GM21367 (cell line): ENCODE data around the gene PTTG1IP2.

ENCODE experiments used
- ATAC-seq: cut with Tn5 transposase; IDR thresholded peaks from one replicate; pipeline ENCODE4 v1.9.1; 2021; ENCODE audit not compliant: unreplicated experiment

Gene PTTG1IP2

GRCh38 chr7:90474284-90475210 is 5.1 kb downstream of the PTTG1IP2 start:
- ATAC-seq = no peak

- no peak for ATAC-seq
Observed at GRCh38 chr7:90483251-90483650, 13.8 kb downstream of the PTTG1IP2 start.

DNA sequence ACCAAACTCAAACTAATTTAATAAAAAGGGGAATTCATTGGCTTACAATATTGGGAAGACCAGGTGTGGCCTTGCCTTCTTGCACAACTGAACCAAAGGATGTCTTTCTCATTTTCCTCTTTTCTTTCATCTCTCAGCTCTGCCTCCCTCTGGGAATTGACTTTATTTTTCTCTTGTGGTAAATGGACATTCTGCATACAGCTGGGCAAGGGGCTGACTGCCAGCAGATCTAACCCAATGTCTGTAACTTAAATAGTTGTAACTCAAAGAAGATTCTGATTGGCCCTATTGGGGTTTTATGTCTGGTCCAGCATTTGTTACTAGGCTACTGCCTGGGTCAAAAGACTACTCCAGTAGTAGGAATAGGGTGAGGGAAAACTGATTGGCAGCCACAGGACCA is 15.3 kb downstream of the PTTG1IP2 start:
- no peak for ATAC-seq

GRCh38 chr7:90485734-90486316 is 16.4 kb downstream of the PTTG1IP2 start:
- no peak for ATAC-seq

- ATAC-seq = no peak
Observed at GRCh38 chr7:90487808-90488207, 18.4 kb downstream of the PTTG1IP2 start.

GRCh38 chr7:90488220-90488619 is 18.8 kb downstream of the PTTG1IP2 start:
- no peak for ATAC-seq

GRCh38 chr7:90492250-90492649 is 22.8 kb downstream of the PTTG1IP2 start:
- ATAC-seq = no peak

- no peak for ATAC-seq
Observed at GRCh38 chr7:90495241-90495640, 25.8 kb downstream of the PTTG1IP2 start.

DNA sequence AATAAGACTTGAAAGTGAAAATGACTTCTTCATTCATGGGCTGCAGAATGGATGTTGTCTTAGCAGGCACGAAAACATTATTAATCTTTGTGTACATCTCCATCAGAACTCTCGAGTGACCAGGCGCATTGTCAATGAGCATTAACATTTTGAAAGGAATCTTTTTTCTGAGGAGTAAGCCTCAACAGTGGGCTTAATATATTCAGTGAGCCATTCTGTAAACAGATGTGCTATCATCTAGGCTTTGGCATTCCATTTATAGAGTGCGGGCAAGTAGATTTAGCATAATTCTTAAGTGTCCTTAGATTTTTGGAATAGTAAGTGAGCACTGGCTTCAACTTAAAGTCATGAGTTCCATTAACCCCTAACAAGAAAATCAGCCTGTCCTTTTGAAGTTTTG is 33.1 kb downstream of the PTTG1IP2 start:
- no peak for ATAC-seq

- no peak for ATAC-seq
Observed at GRCh38 chr7:90503367-90503766, 33.9 kb downstream of the PTTG1IP2 start.

DNA sequence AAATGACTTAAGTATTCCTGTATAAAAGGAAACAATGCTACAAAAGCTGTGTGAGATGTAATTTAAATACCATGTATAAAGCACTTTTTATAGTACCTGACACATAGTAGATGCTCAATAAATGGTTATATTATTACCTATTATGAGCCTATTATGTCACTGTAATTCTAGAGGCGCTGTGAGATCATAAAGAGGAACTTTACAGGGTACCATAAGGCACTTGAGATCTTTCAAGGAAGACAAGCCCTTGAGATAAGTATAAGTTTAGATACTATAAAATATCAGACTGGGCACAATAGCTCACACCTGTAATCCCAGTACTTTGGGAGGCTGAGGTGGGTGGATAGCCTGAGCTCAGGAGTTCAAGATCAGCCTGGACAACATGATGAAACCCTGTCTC is 38.3 kb downstream of the PTTG1IP2 start:
- ATAC-seq = no peak

GRCh38 chr7:90511776-90512175 is 42.3 kb downstream of the PTTG1IP2 start:
- ATAC-seq = no peak

DNA sequence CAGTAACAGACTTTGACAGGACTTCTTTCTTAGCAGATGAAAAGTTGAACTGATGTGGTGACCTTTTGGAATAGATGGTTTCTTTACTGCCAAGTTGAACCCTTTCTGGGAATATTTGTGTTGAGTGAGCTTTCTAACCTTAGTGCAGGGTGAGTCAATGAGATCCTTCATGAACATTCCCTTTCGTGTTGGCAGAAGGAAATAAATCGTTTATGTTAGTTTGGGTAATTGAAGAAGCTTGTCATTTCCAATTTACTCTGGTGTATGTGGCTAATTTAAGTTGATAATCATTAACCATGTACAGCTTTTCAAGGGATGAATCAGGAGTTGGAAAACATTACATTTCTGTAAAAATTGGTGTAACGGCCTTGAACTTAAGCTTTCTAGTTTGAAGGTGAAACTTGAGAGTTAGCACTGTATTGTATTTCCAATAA is 43.4 kb downstream of the PTTG1IP2 start:
- no peak for ATAC-seq

- ATAC-seq = no peak
Observed at GRCh38 chr7:90516257-90516656, 46.8 kb downstream of the PTTG1IP2 start.

DNA sequence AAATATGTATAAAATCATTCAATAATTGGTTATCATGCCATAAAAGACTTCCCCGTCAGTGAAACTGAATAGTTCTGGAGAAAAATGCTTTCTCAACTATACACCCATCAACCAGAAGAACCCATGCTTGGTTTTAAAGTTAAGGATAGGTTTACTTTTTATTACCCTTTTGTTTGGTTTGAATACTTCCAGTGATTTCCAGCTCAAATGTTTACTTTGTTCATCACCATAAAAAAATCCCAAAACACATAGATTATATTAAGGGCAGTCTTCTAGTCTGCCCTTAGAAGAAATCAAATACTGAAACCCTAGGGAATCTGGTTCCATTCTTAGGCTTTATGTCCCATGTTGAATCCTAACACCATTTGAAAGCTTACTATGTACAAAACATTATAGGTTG is 49.2 kb downstream of the PTTG1IP2 start:
- no peak for ATAC-seq

- no peak for ATAC-seq
Observed at GRCh38 chr7:90520484-90520883, 51.0 kb downstream of the PTTG1IP2 start.

DNA sequence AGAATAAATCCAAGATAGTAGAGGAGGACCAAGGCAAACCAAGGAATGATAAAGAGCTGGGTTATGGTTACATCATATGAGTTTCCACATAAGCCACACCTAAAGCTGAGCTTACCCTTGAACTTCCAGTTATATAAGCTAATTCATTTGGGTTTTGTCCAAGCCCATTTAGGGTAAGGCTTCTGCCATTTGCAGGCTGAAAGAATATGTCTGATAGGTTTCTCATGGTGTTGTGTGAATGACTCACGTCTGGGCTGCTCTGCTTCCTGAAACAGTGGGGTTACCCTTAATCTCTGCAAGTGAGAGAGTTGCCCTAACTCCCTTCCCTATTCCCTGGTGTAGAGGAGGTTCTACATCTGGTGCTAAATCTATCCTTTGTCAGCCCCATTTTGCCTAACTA is 60.8 kb downstream of the PTTG1IP2 start:
- ATAC-seq = no peak

GRCh38 chr7:90532231-90532929 is 62.9 kb downstream of the PTTG1IP2 start:
- peak; percentile 60 for ATAC-seq

DNA sequence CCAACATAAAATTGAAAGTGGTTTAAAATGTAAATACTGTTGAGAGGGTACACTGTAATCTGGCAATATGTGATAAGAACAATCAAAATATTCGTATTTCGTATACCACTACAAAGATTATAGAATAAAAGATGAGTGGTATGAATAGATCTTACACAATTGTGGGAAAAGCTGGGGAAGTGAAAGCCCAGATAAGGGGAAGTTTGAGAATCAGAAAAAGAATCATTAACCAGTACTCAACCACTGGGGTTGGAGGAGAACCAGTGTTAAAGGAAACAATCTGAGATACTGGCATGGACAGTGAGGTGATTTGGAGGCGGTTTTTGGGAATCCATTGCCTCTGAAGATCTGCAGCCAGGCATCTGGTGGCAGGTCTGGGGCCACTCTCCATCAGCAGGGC is 67.0 kb downstream of the PTTG1IP2 start:
- peak; percentile 50 for ATAC-seq

GRCh38 chr7:90538405-90538804 is 69.0 kb downstream of the PTTG1IP2 start:
- no peak for ATAC-seq

DNA sequence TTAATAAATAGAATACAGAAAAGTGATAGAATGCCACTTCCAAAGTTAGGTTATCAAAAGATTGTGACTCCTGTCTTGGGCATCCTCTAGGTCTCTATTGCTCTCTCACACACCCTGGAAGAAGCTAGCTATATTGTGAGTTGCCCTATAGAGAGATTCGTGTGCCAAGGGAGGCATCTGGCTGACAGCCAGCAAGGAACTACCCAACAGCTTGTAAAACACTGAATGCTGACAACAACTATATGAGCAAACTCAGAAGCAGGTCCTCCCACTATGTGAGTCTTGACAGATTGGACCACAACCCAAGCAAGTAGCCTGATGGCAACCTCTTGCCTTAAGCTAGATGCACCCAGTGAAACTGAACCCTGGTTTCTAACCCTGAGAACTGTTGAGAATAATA is 71.0 kb downstream of the PTTG1IP2 start:
- no peak for ATAC-seq

DNA sequence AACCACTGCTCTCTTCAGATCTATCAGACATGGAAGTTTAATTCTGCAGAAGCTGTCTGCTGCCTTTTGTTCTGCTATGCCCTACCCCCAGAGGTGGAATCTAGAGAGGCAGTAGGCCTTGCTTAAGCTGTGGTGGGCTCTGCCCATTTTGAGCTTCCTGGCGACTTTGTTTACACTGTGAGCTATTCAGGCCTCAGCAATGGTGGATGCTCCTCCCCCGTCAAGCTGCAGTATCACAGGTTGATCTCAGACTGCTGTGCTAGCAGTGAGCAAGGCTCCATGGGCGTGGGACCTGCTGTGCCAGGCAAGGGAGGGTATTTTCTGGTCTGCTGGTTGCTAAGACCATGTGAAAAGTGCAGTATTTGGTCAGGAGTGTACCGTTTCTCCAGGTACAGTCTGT is 81.6 kb downstream of the PTTG1IP2 start:
- ATAC-seq = no peak
